GM12878 (cell line): ENCODE results near the gene MAST2. TPM values are rescaled to one million over a fixed set of nuclear protein-coding genes. Genes with fewer than 3 reads are reported as not detected.

Experiments used
- ATAC-seq: fragments of 200-7000 bp; cut with Tn5 transposase; 3 replicates; pipeline ENCODE4 v1.9.1; 2020; ENCODE audit warnings: mild to moderate bottlenecking, moderate library complexity
- BruUV-seq: library from RNA; stranded (reverse); fragments of 400-500 nt; replicated peaks from 2 replicates; lab custom pipeline; 2021; lab: Mats Ljungman, UMichigan
- CTCF ChIA-PET: fragments of 300-600 bp; sonication (Branson Sonifier 250); formaldehyde crosslinking; extraction: SDS; loops from one replicate; lab custom pipeline; 2021; ENCODE audit warnings: inconsistent platforms; lab: Yijun Ruan, JAX
- POLR2A ChIA-PET: fragments of 350-600 bp; formaldehyde crosslinking; extraction: SDS; loops from one replicate; lab custom pipeline; 2021; ENCODE audit warnings: inconsistent platforms; lab: Charles Lee
- RAD21 ChIA-PET: fragments of 300-600 bp; sonication (Branson Sonifier 250); formaldehyde crosslinking; loops from one replicate; lab custom pipeline; 2023; ENCODE audit warnings: antibody characterized with exemption; ENCODE audit not compliant: unreplicated experiment; lab: Charles Lee
- SMC1A ChIA-PET: fragments of 300-600 bp; sonication (Branson Sonifier 250); formaldehyde crosslinking; loops from one replicate; lab custom pipeline; 2023; ENCODE audit not compliant: unreplicated experiment, uncharacterized antibody; lab: Charles Lee
- DNase-seq: peaks from one replicate; pipeline ENCODE4 v3.0.0-alpha.2; 2011; ENCODE audit warnings: low read depth, low spot score
- FAIRE-seq: peaks from 3 replicates; lab custom pipeline; 2011; peaks lifted over from hg19 to GRCh38; lab: Jason Lieb, UNC
- H2AFZ ChIP-seq: 2 replicates; pipeline ENCODE4 v1.6.0; 2011; ENCODE audit warnings: low read depth, low read length, control low read depth; ENCODE audit not compliant: control insufficient read depth
- H3K27ac ChIP-seq: 2 replicates; pipeline ENCODE4 v1.5.1; 2011; ENCODE audit warnings: control low read depth; ENCODE audit not compliant: control insufficient read depth, insufficient read depth
- H3K27me3 ChIP-seq, 2 experiments: replicated peaks in 1 of 2; 2 replicates each; pipeline versions ENCODE4 v1.6.0 to v1.6.1; 2011; ENCODE audit warnings: low read length in 1 of 2; ENCODE audit not compliant: control insufficient read depth in 2 of 2, insufficient read depth in 2 of 2
- H3K36me3 ChIP-seq, 2 experiments: 2 replicates each; pipeline ENCODE4 v1.5.1; 2011; ENCODE audit warnings: low read length in 1 of 2; ENCODE audit not compliant: control insufficient read depth in 2 of 2, insufficient read depth in 2 of 2
- H3K4me1 ChIP-seq: 2 replicates; pipeline ENCODE4 v1.6.1; 2011; ENCODE audit warnings: mild to moderate bottlenecking, low read length, moderate library complexity, mixed read lengths; ENCODE audit not compliant: control insufficient read depth, insufficient read depth
- H3K4me2 ChIP-seq: 2 replicates; pipeline ENCODE4 v1.6.0; 2011; ENCODE audit warnings: control low read depth; ENCODE audit not compliant: control insufficient read depth, insufficient read depth
- H3K4me3 ChIP-seq: fragments of 200-600 bp; sonication (generic); 2 replicates; pipeline ENCODE4 v1.5.1; 2016
- H3K79me2 ChIP-seq: 2 replicates; pipeline ENCODE4 v1.6.0; 2011; ENCODE audit warnings: low read length; ENCODE audit not compliant: control insufficient read depth, insufficient read depth
- H3K9ac ChIP-seq: 2 replicates; pipeline ENCODE4 v1.8.0; 2011; ENCODE audit warnings: low read length, control low read depth, mixed read lengths; ENCODE audit not compliant: control insufficient read depth, insufficient read depth
- H3K9me3 ChIP-seq: replicated peaks from 3 replicates; pipeline ENCODE4 v1.5.1; 2011; ENCODE audit warnings: mild to moderate bottlenecking, low read length; ENCODE audit not compliant: control insufficient read depth, insufficient read depth
- H4K20me1 ChIP-seq: 2 replicates; pipeline ENCODE4 v1.6.0; 2011; ENCODE audit not compliant: control insufficient read depth, insufficient read depth
- CEBPB ChIP-seq, 2 experiments: fragments of 150-350 bp in 1 of 2; IDR thresholded peaks; 2 replicates each; pipeline ENCODE4 v1.6.1; 2012 to 2014; ENCODE audit warnings: low read depth in 2 of 2, low read length in 2 of 2, borderline replicate concordance in 1 of 2, inconsistent platforms in 1 of 2
- EP300 ChIP-seq, 2 experiments: fragments of 150-350 bp in 1 of 2; IDR thresholded peaks; 2 replicates each; pipeline ENCODE4 v1.6.1; 2011 to 2012; ENCODE audit warnings: low read depth in 2 of 2, low read length in 2 of 2, borderline replicate concordance in 1 of 2, improper control_type of control experiment in 1 of 2, inconsistent platforms in 1 of 2; ENCODE audit not compliant: control insufficient read depth in 1 of 2
- FOXK2 ChIP-seq: fragments of 450-650 bp; IDR thresholded peaks from 2 replicates; pipeline ENCODE4 v1.6.1; 2017; ENCODE audit warnings: mild to moderate bottlenecking, moderate library complexity
- IKZF2 ChIP-seq, 2 experiments: fragments of 450-650 bp; IDR thresholded peaks; 2 replicates each; pipeline ENCODE4 v1.6.1; 2017; ENCODE audit warnings: mild to moderate bottlenecking in 2 of 2, moderate library complexity in 2 of 2
- RAD51 ChIP-seq: fragments of 450-650 bp; IDR thresholded peaks from 2 replicates; pipeline ENCODE4 v1.6.1; 2016; ENCODE audit warnings: moderate library complexity, mild to moderate bottlenecking, inconsistent platforms
- TARDBP ChIP-seq: IDR thresholded peaks from 2 replicates; pipeline ENCODE4 v1.6.1; 2016; ENCODE audit warnings: borderline replicate concordance
- WGBS: methylation state at CpG from one replicate; pipeline ENCODE4 v1.1.6; 2016; ENCODE audit warnings: low lambda C conversion rate; ENCODE audit not compliant: insufficient replicate concordance, insufficient coverage; ENCODE audit errors: missing lambda C conversion rate; 5-methylcytosine and 5-hydroxymethylcytosine counted together
- in situ Hi-C: fragments of 300-500 bp; cut with MboI; formaldehyde crosslinking; loops from 9 replicates; pipeline ENCODE4 v1.14.3; 2018; ENCODE audit warnings: mixed read lengths
- intact Hi-C: fragments of 100-400 bp; cut with micrococcal nuclease; formaldehyde crosslinking; loops from one replicate; pipeline ENCODE4 v1.14.2; 2022; ENCODE audit not compliant: unreplicated experiment
- polyA plus RNA-seq, 11 experiments: library from polyadenylated mRNA; depleted of rRNA in 4 of 11; unstranded in 6 of 11; stranded (reverse) in 5 of 11; fragments of >200 nt; fragmentation: Nextera tagmentation in 4 of 11; fragmentation: Illumina TruSeq in 1 of 11; extraction: Ambion mirVana in 4 of 11; extraction: Trizol in 1 of 11; gene quantifications; 1 replicate in 1 of 11; 2 replicates in 10 of 11; pipeline versions ENCODE4 v1.2.1 to v1.2.3, GENCODE V29; 2011 to 2016; ENCODE audit warnings: inconsistent platforms in 2 of 11, missing spikeins in 2 of 11, low read depth in 1 of 11
- total RNA-seq, 4 experiments: library from RNA; depleted of rRNA in 3 of 4; stranded (reverse); fragments of >200 nt in 3 of 4; fragmentation: Illumina TruSeq in 1 of 4; extraction: Trizol in 1 of 4; gene quantifications; 2 replicates each; pipeline versions ENCODE4 v1.2.1 to v1.2.3, GENCODE V29; 2013 to 2021
- TF ChIP-seq, protein P1 (sequence below): fragments of 450-650 bp; IDR thresholded peaks from 2 replicates; pipeline ENCODE4 v1.6.1; 2018; ENCODE audit warnings: borderline replicate concordance, mild to moderate bottlenecking; ENCODE audit not compliant: partially characterized antibody
- TF ChIP-seq, protein P2 (sequence below): IDR thresholded peaks from 2 replicates; pipeline ENCODE4 v1.6.1; 2012; ENCODE audit warnings: low read depth, low read length, improper control_type of control experiment
- TF ChIP-seq, protein P3 (sequence below): fragments of 150-350 bp; IDR thresholded peaks from 2 replicates; pipeline ENCODE4 v1.6.1; 2016; ENCODE audit warnings: low read depth, low read length
- TF ChIP-seq, protein P4 (sequence below): fragments of 450-650 bp; formaldehyde crosslinking; IDR thresholded peaks from 2 replicates; pipeline ENCODE4 v1.4.0; 2022; ENCODE audit warnings: mild to moderate bottlenecking, moderate library complexity

MAST2 gene
- total and polyA plus RNA-seq, 10 of the 15 experiments (the other 5 are each of a cell fraction or from before 2014, with no cell fraction given), result 1.0 to 28.7 (median 13.8) TPM

DNA sequence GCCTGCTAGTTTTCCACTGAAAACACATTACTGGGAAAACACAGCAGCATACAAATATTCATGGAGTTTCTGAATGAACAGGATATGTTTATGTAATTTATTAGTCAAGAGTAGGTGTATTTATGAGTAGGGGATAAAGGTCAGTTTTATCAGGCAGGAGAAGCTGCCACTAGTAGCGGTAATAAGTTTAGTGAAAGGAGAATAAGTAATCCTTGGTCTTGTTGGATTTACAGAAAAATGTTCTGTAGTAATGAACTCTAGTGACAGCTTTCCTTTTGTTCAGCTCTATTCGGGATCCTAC, 1.2 kb downstream of the MAST2 start:
- H3K4me3 ChIP-seq, result peak overlapping the region; percentile 91
- in situ Hi-C loops, result no loop called here

More for the DNA sequence above, 1.2 kb downstream of the MAST2 start:
- H3K27me3 ChIP-seq, result no peaks in the 10 kb centered on the region
- peaks cover 25% of the 10 kb centered on the region for H3K79me2 ChIP-seq
- TF ChIP-seq FOXK2 (no peak), IKZF2 (IDR thresholded peaks at IDR 0.05) (no peak), RAD51 (no peak), EP300 (IDR thresholded peaks at IDR 0.05; ENCODE audit: borderline replicate concordance in 1 of 2, control insufficient read depth in 1 of 2, low read depth in 2 of 2, low read length in 2 of 2) (no peak), TARDBP (no peak), CEBPB (IDR thresholded peaks at IDR 0.05; ENCODE audit: borderline replicate concordance in 1 of 2, low read depth in 2 of 2, low read length in 2 of 2) (no peak)
- TF ChIP-seq, protein P1, sequence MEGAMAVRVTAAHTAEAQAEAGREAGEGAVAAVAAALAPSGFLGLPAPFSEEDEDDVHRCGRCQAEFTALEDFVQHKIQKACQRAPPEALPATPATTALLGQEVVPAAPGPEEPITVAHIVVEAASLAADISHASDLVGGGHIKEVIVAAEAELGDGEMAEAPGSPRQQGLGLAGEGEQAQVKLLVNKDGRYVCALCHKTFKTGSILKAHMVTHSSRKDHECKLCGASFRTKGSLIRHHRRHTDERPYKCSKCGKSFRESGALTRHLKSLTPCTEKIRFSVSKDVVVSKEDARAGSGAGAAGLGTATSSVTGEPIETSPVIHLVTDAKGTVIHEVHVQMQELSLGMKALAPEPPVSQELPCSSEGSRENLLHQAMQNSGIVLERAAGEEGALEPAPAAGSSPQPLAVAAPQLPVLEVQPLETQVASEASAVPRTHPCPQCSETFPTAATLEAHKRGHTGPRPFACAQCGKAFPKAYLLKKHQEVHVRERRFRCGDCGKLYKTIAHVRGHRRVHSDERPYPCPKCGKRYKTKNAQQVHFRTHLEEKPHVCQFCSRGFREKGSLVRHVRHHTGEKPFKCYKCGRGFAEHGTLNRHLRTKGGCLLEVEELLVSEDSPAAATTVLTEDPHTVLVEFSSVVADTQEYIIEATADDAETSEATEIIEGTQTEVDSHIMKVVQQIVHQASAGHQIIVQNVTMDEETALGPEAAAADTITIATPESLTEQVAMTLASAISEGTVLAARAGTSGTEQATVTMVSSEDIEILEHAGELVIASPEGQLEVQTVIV, result no peak
- TF ChIP-seq, protein P2, sequence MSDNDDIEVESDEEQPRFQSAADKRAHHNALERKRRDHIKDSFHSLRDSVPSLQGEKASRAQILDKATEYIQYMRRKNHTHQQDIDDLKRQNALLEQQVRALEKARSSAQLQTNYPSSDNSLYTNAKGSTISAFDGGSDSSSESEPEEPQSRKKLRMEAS, result no peak
- TF ChIP-seq, protein P3, sequence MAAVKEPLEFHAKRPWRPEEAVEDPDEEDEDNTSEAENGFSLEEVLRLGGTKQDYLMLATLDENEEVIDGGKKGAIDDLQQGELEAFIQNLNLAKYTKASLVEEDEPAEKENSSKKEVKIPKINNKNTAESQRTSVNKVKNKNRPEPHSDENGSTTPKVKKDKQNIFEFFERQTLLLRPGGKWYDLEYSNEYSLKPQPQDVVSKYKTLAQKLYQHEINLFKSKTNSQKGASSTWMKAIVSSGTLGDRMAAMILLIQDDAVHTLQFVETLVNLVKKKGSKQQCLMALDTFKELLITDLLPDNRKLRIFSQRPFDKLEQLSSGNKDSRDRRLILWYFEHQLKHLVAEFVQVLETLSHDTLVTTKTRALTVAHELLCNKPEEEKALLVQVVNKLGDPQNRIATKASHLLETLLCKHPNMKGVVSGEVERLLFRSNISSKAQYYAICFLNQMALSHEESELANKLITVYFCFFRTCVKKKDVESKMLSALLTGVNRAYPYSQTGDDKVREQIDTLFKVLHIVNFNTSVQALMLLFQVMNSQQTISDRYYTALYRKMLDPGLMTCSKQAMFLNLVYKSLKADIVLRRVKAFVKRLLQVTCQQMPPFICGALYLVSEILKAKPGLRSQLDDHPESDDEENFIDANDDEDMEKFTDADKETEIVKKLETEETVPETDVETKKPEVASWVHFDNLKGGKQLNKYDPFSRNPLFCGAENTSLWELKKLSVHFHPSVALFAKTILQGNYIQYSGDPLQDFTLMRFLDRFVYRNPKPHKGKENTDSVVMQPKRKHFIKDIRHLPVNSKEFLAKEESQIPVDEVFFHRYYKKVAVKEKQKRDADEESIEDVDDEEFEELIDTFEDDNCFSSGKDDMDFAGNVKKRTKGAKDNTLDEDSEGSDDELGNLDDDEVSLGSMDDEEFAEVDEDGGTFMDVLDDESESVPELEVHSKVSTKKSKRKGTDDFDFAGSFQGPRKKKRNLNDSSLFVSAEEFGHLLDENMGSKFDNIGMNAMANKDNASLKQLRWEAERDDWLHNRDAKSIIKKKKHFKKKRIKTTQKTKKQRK, result no peak
- TF ChIP-seq, protein P4, sequence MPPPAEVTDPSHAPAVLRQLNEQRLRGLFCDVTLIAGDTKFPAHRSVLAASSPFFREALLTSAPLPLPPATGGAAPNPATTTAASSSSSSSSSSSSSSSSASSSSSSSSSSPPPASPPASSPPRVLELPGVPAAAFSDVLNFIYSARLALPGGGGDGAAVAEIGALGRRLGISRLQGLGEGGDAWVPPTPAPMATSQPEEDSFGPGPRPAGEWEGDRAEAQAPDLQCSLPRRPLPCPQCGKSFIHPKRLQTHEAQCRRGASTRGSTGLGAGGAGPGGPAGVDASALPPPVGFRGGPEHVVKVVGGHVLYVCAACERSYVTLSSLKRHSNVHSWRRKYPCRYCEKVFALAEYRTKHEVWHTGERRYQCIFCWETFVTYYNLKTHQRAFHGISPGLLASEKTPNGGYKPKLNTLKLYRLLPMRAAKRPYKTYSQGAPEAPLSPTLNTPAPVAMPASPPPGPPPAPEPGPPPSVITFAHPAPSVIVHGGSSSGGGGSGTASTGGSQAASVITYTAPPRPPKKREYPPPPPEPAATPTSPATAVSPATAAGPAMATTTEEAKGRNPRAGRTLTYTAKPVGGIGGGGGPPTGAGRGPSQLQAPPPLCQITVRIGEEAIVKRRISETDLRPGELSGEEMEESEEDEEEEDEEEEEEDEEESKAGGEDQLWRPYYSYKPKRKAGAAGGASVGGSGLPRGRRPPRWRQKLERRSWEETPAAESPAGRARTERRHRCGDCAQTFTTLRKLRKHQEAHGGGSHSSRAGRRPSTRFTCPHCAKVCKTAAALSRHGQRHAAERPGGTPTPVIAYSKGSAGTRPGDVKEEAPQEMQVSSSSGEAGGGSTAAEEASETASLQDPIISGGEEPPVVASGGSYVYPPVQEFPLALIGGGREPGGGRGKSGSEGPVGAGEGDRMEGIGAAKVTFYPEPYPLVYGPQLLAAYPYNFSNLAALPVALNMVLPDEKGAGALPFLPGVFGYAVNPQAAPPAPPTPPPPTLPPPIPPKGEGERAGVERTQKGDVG (CRISPR knock-in tag), result no peak
- intact Hi-C loops, result loop anchor here (5.0 kb wide), 1 partner anchor 117 kb away; the partner anchor contains the start of genes GPBP1L1 and TMEM69
- H2AFZ ChIP-seq, result peak overlapping the region; percentile 59
- H4K20me1 ChIP-seq, result no peaks in the 10 kb centered on the region
- POLR2A ChIA-PET, result interaction anchor here (0.8 to 1.2 kb wide), 4 partner anchors 10 to 221 kb away, joined by 3 to 5 read pairs (median 4); partner anchors contain the start of gene GPBP1L1
- H3K36me3 ChIP-seq, result no peaks in the 10 kb centered on the region
- RAD21 ChIA-PET, result interaction anchor here (1.1 to 1.5 kb wide), 2 partner anchors 9 to 119 kb away, joined by 3 read pairs; no protein-coding TSS in a partner anchor
- H3K4me2 ChIP-seq, result peak overlapping the region; percentile 91
- 54% methylated on average over 2 of the region's 2 CpGs for WGBS
- SMC1A ChIA-PET, result interaction anchor here (1.0 to 1.5 kb wide), 5 partner anchors 12 to 119 kb away, joined by 4 to 6 read pairs (median 5); no protein-coding TSS in a partner anchor
- DNase-seq (no peak), ATAC-seq (no peak), FAIRE-seq (no peak)
- H3K9me3 ChIP-seq, result no peaks in the 10 kb centered on the region
- H3K9ac ChIP-seq, result peak overlapping the region; percentile 62
- peak overlapping the region; percentile 28 for H3K27ac ChIP-seq
- CTCF ChIA-PET, result interaction anchor here (0.5 to 1.4 kb wide), 2 partner anchors 10 to 43 kb away, joined by 3 to 6 read pairs; no protein-coding TSS in a partner anchor
- peaks cover 4% of the 10 kb centered on the region for H3K4me1 ChIP-seq
- no TSS peak for BruUV-seq
